K562 (cell line): ENCODE results near the gene TMPRSS5. TPM values are rescaled to one million over a fixed set of nuclear protein-coding genes. Genes with fewer than 3 reads are reported as not detected.

Experiments used
- CBX2 ChIP-seq: fragments of 200-600 bp; sonication (generic); IDR thresholded peaks from one replicate; pipeline ENCODE4 v1.6.1; 2012; ENCODE audit warnings: mild to moderate bottlenecking, low read length, inconsistent platforms; ENCODE audit not compliant: insufficient read depth, poor library complexity, severe bottlenecking
- CCAR2 ChIP-seq: fragments of 200-400 bp; formaldehyde crosslinking; IDR thresholded peaks from 2 replicates; pipeline ENCODE4 v1.6.1; 2017; ENCODE audit warnings: mild to moderate bottlenecking, low read depth, low read length
- CCNT2 ChIP-seq: IDR thresholded peaks from 2 replicates; pipeline ENCODE4 v1.6.1; 2011; ENCODE audit warnings: borderline replicate concordance, low read depth, mild to moderate bottlenecking, moderate library complexity, mixed read lengths, low read length; ENCODE audit not compliant: insufficient read length; ENCODE audit errors: extremely low read depth
- CEBPG ChIP-seq, 3 experiments: fragments of 200-800 bp in 1 of 3; sonication (Bioruptor generic) in 1 of 3; sonication (generic) in 1 of 3; formaldehyde crosslinking in 1 of 3; IDR thresholded peaks in 2 of 3; conservative IDR thresholded peaks in 1 of 3; 2 replicates each; pipeline versions ENCODE4 v1.6.1 to v1.8.0; 2016 to 2022; ENCODE audit warnings: missing compliant biosample characterization in 2 of 3, missing genetic modification characterization in 2 of 3, mild to moderate bottlenecking in 1 of 3, missing genetic modification reagents in 1 of 3
- DMBX1 ChIP-seq: fragments of 250-450 bp; sonication (Bioruptor Pico); IDR thresholded peaks from 2 replicates; pipeline ENCODE4 v1.8.0; 2022; ENCODE audit warnings: inconsistent platforms, mild to moderate bottlenecking, moderate library complexity, borderline replicate concordance
- IRF9 ChIP-seq: fragments of 450-650 bp; IDR thresholded peaks from 2 replicates; pipeline ENCODE4 v1.6.1; 2016; ENCODE audit warnings: missing biosample characterization, missing genetic modification characterization
- NFRKB ChIP-seq: fragments of 450-650 bp; IDR thresholded peaks from 2 replicates; pipeline ENCODE4 v1.6.1; 2016; ENCODE audit warnings: low read depth
- RERE ChIP-seq: sonication (generic); formaldehyde crosslinking; IDR thresholded peaks from 2 replicates; pipeline ENCODE4 v1.8.0; 2023; ENCODE audit warnings: missing genetic modification reagents, mild to moderate bottlenecking, borderline replicate concordance
- RUNX1 ChIP-seq: sonication (generic); IDR thresholded peaks from 2 replicates; pipeline ENCODE4 v1.6.1; 2016; ENCODE audit warnings: antibody characterized with exemption, low read depth
- STAG1 ChIP-seq: sonication (generic); formaldehyde crosslinking; IDR thresholded peaks from 2 replicates; pipeline ENCODE4 v1.5.0; 2020; ENCODE audit warnings: missing genetic modification reagents, borderline replicate concordance
- ZNF165 ChIP-seq: fragments of 250-450 bp; sonication (Bioruptor Pico); IDR thresholded peaks from 2 replicates; pipeline ENCODE4 v1.4.0; 2020; ENCODE audit warnings: borderline replicate concordance
- ZNF212 ChIP-seq: fragments of 450-650 bp; formaldehyde crosslinking; IDR thresholded peaks from 2 replicates; pipeline ENCODE4 v1.4.0; 2020; ENCODE audit warnings: mild to moderate bottlenecking
- ZNF217 ChIP-seq: sonication (generic); formaldehyde crosslinking; IDR thresholded peaks from 2 replicates; pipeline ENCODE4 v1.8.0; 2022; ENCODE audit warnings: mild to moderate bottlenecking, missing genetic modification reagents
- ZNF449 ChIP-seq: fragments of 250-450 bp; sonication (Bioruptor Pico); IDR thresholded peaks from 2 replicates; pipeline ENCODE4 v1.8.0; 2022; ENCODE audit warnings: moderate library complexity, mild to moderate bottlenecking, inconsistent platforms
- ZNF551 ChIP-seq: fragments of 250-450 bp; sonication (Bioruptor Pico); IDR thresholded peaks from 2 replicates; pipeline ENCODE4 v1.5.0; 2021; ENCODE audit warnings: mild to moderate bottlenecking, moderate library complexity
- ZNF717 ChIP-seq: fragments of 250-450 bp; sonication (Bioruptor Pico); IDR thresholded peaks from 2 replicates; pipeline ENCODE4 v1.5.0; 2021
- polyA plus RNA-seq, 8 experiments: library from polyadenylated mRNA; depleted of rRNA in 4 of 8; stranded (reverse) in 5 of 8; unstranded in 3 of 8; fragments of >200 nt; fragmentation: Nextera tagmentation in 2 of 8; fragmentation: Illumina TruSeq in 1 of 8; extraction: Ambion mirVana in 2 of 8; extraction: Trizol in 1 of 8; gene quantifications; 2 replicates each; pipeline versions ENCODE4 v1.2.1 to v1.2.3, GENCODE V29; 2011 to 2014; ENCODE audit warnings: inconsistent platforms in 1 of 8, missing spikeins in 1 of 8
- total RNA-seq, 7 experiments: library from RNA; depleted of rRNA in 6 of 7; stranded (reverse); fragments of >200 nt in 6 of 7; fragmentation: Illumina TruSeq in 2 of 7; extraction: Trizol in 2 of 7; gene quantifications; 2 replicates each; pipeline versions ENCODE4 v1.2.1 to v1.2.3, GENCODE V29; 2011 to 2021; ENCODE audit warnings: low replicate concordance in 1 of 7

The TMPRSS5 gene
- total and polyA plus RNA-seq, 9 of the 15 experiments (the other 6 are each of a cell fraction or from before 2014, with no cell fraction given), result 0.07 to 0.49 (median 0.17) TPM; not detected in 1

- no peak for TF ChIP-seq ZNF449 (CRISPR knock-in tag)
- no peak for TF ChIP-seq CCAR2
- no peak for TF ChIP-seq CBX2
- no peak for TF ChIP-seq RERE (CRISPR knock-in tag)
- TF ChIP-seq ZNF165 (CRISPR knock-in tag), result no peak
- TF ChIP-seq NFRKB, result peak; percentile 86; the same call in 1 of the 2 replicates
- no peak for TF ChIP-seq ZNF717
- TF ChIP-seq CCNT2, result peak; percentile 58
- no peak for TF ChIP-seq CEBPG (CRISPR knock-in tag; IDR thresholded peaks at IDR 0.05)
- 0 out of 4 replicates have a peak, but pooled peaks of 1 of the 2 experiments have one; percentile 15 for TF ChIP-seq CEBPG (tag; conservative IDR thresholded peaks at IDR 0.05 in 1 of 2, IDR thresholded peaks at IDR 0.05 in 1 of 2)
- peak; percentile 92 for TF ChIP-seq DMBX1
- no peak for TF ChIP-seq IRF9 (tag)
- TF ChIP-seq STAG1 (CRISPR knock-in tag), result no peak
- no peak for TF ChIP-seq RUNX1
- TF ChIP-seq ZNF212 (CRISPR knock-in tag), result no peak
- TF ChIP-seq ZNF551 (CRISPR knock-in tag), result no peak
- no peak for TF ChIP-seq ZNF217 (CRISPR knock-in tag)
Measured at GRCh38 chr11:113690619-113691569, 15.2 kb downstream of the TMPRSS5 start (continued).
